NCI-H1105 (cell line): ENCODE measurements around the gene IRF2.

Experiments
- DNase-seq: peaks from one replicate; lab custom pipeline; 2025; lab: John Stamatoyannopoulos, UW

Gene IRF2

GRCh38 chr4:184409502-184409901 is 64.8 kb downstream of the IRF2 start:
- DNase-seq = no peak

- DNase-seq = no peak
These were observed 65.7 kb downstream of the IRF2 start for GRCh38 chr4:184408684-184409081.

- DNase-seq = no peak
These were observed 66.2 kb downstream of the IRF2 start for GRCh38 chr4:184408021-184408683.

- DNase-seq = no peak
These were observed 67.4 kb downstream of the IRF2 start for GRCh38 chr4:184406958-184407391.

GRCh38 chr4:184404047-184404446 is 70.3 kb downstream of the IRF2 start:
- DNase-seq = no peak

- no peak for DNase-seq
These were observed 71.0 kb downstream of the IRF2 start for GRCh38 chr4:184403384-184403781.

GRCh38 chr4:184402740-184403383 is 71.5 kb downstream of the IRF2 start:
- DNase-seq = no peak

GRCh38 chr4:184402239-184402638 is 72.1 kb downstream of the IRF2 start:
- no peak for DNase-seq

- no peak for DNase-seq
These were observed 72.8 kb downstream of the IRF2 start for GRCh38 chr4:184401397-184402171.

GRCh38 chr4:184400891-184401290 is 73.5 kb downstream of the IRF2 start:
- no peak for DNase-seq

- DNase-seq = no peak
These were observed 73.9 kb downstream of the IRF2 start for GRCh38 chr4:184400375-184400870.

GRCh38 chr4:184399512-184399908 is 74.8 kb downstream of the IRF2 start:
- DNase-seq = no peak

GRCh38 chr4:184398741-184399511 is 75.4 kb downstream of the IRF2 start:
- no peak for DNase-seq

GRCh38 chr4:184397516-184398163 is 76.7 kb downstream of the IRF2 start:
- no peak for DNase-seq

GRCh38 chr4:184396570-184397515 is 77.5 kb downstream of the IRF2 start:
- DNase-seq = no peak

- no peak for DNase-seq
These were observed 78.4 kb downstream of the IRF2 start for GRCh38 chr4:184395971-184396391.

- no peak for DNase-seq
These were observed 78.9 kb downstream of the IRF2 start for GRCh38 chr4:184395451-184395917.

GRCh38 chr4:184392748-184393559 is 81.4 kb downstream of the IRF2 start:
- no peak for DNase-seq

- no peak for DNase-seq
These were observed 82.0 kb downstream of the IRF2 start for GRCh38 chr4:184392316-184392715.
